NCI-H526 (cell line): ENCODE measurements around the gene RPL41.
"Not testable (repeated sequence)": the region's sequence is repeated elsewhere in the genome, so short reads cannot be mapped to it uniquely, and the experiment has no call there.

Experiments used
- DNase-seq, 2 experiments: peaks; one replicate each; lab custom pipeline; 2025; lab: John Stamatoyannopoulos, UW

Gene RPL41

GRCh38 chr12:56103066-56103711 lies 13.2 kb upstream of the RPL41 start:
- DNase-seq: no peak

GRCh38 chr12:56103823-56104108 lies 12.7 kb upstream of the RPL41 start:
- no peak for DNase-seq

- DNase-seq: peak; percentile 98 to 99
Observed at GRCh38 chr12:56104109-56104814, 12.2 kb upstream of the RPL41 start, which contains the start of gene PA2G4. Gene PA2G4, plus strand, starts transcription at chr12:56104559. Its CDS starts 179 bp downstream, at chr12:56104738.

- DNase-seq: peak in 1 of 2 experiments; percentile 49
Observed at GRCh38 chr12:56104815-56105608, 11.4 kb upstream of the RPL41 start.

GRCh38 chr12:56105609-56105902 lies 10.9 kb upstream of the RPL41 start:
- DNase-seq: no peak

- DNase-seq: no peak
Observed at GRCh38 chr12:56107242-56107641, 9.2 kb upstream of the RPL41 start.

GRCh38 chr12:56110571-56110970 lies 5.9 kb upstream of the RPL41 start:
- no peak for DNase-seq

- no peak for DNase-seq
Observed at GRCh38 chr12:56114084-56114483, 2.3 kb upstream of the RPL41 start.

GRCh38 chr12:56115329-56115728 lies 1.1 kb upstream of the RPL41 start:
- no peak for DNase-seq

- not testable (repeated sequence) for DNase-seq
Observed at GRCh38 chr12:56117082-56117706, 761 bp downstream of the RPL41 start.

- peak; percentile 98 to 99 for DNase-seq
Observed at GRCh38 chr12:56117778-56118687, 1.6 kb downstream of the RPL41 start, which contains the start of gene ZC3H10. Gene ZC3H10, plus strand, starts transcription at chr12:56118266. Its CDS starts 2,297 bp downstream, at chr12:56120563.

GRCh38 chr12:56118688-56119357 lies 2.4 kb downstream of the RPL41 start:
- DNase-seq: no peak

- DNase-seq: peak; percentile 86 to 90
Observed at GRCh38 chr12:56119361-56119796, 2.9 kb downstream of the RPL41 start.

- no peak for DNase-seq
Observed at GRCh38 chr12:56120158-56120846, 3.9 kb downstream of the RPL41 start.

GRCh38 chr12:56121204-56121870 lies 4.9 kb downstream of the RPL41 start:
- DNase-seq: no peak

GRCh38 chr12:56122637-56123036 lies 6.2 kb downstream of the RPL41 start:
- no peak for DNase-seq

GRCh38 chr12:56124133-56124532 lies 7.7 kb downstream of the RPL41 start:
- no peak for DNase-seq

- DNase-seq: no peak
Observed at GRCh38 chr12:56126732-56127239, 10.4 kb downstream of the RPL41 start.

GRCh38 chr12:56127485-56127887 lies 11.1 kb downstream of the RPL41 start:
- no peak for DNase-seq
